DND-41 (cell line): ENCODE results near the gene NANOS3.

Source experiments
- ATAC-seq: fragments of 200-7000 bp; cut with Tn5 transposase; 3 replicates; pipeline ENCODE4 v1.9.1; 2021; ENCODE audit warnings: low read depth; ENCODE audit not compliant: insufficient read depth
- DNase-seq: peaks from one replicate; pipeline ENCODE4 v3.0.0-alpha.2; 2020
- H2AFZ ChIP-seq: 2 replicates; pipeline ENCODE4 v1.6.0; 2012; ENCODE audit warnings: low read depth, low read length
- H3K27ac ChIP-seq: 2 replicates; pipeline ENCODE4 v1.5.1; 2012; ENCODE audit warnings: low read length, inconsistent platforms
- H3K27me3 ChIP-seq: fragments of 200-600 bp; sonication (generic); 2 replicates; pipeline ENCODE4 v1.6.0; 2012; ENCODE audit warnings: low read length, mild to moderate bottlenecking, inconsistent platforms; ENCODE audit not compliant: insufficient read depth, poor library complexity
- H3K36me3 ChIP-seq: 2 replicates; pipeline ENCODE4 v1.5.1; 2012; ENCODE audit warnings: low read length, inconsistent platforms; ENCODE audit not compliant: insufficient read depth
- H3K4me1 ChIP-seq: 2 replicates; pipeline ENCODE4 v1.5.1; 2012; ENCODE audit warnings: mild to moderate bottlenecking, low read length; ENCODE audit not compliant: insufficient read depth
- H3K4me2 ChIP-seq: 2 replicates; pipeline ENCODE4 v1.6.0; 2012; ENCODE audit warnings: mild to moderate bottlenecking, moderate library complexity, low read length, inconsistent platforms; ENCODE audit not compliant: insufficient read depth
- H3K4me3 ChIP-seq, 2 experiments: fragments of 200-600 bp in 1 of 2; shearing (Covaris generic) in 1 of 2; 2 replicates each; pipeline ENCODE4 v1.5.1; 2012 to 2016; ENCODE audit warnings: inconsistent platforms in 2 of 2, low read length in 2 of 2, mild to moderate bottlenecking in 2 of 2, low read depth in 1 of 2, moderate library complexity in 1 of 2
- H3K79me2 ChIP-seq: 2 replicates; pipeline ENCODE4 v1.6.0; 2012; ENCODE audit warnings: low read length, inconsistent platforms; ENCODE audit not compliant: insufficient read depth
- H3K9ac ChIP-seq: 2 replicates; pipeline ENCODE4 v1.6.0; 2012; ENCODE audit warnings: low read depth, mild to moderate bottlenecking, inconsistent platforms, low read length, moderate library complexity
- H3K9me3 ChIP-seq: 2 replicates; pipeline ENCODE4 v1.5.1; 2012; ENCODE audit warnings: low read length, moderate library complexity, mild to moderate bottlenecking, inconsistent platforms; ENCODE audit not compliant: insufficient read depth, severe bottlenecking
- H4K20me1 ChIP-seq: 2 replicates; pipeline ENCODE4 v1.6.0; 2012; ENCODE audit warnings: low read length; ENCODE audit not compliant: insufficient read depth
- CTCF ChIP-seq: IDR thresholded peaks from 2 replicates; pipeline ENCODE4 v1.5.1; 2012; ENCODE audit warnings: borderline replicate concordance, low read length, moderate library complexity, mild to moderate bottlenecking; ENCODE audit not compliant: poor library complexity, severe bottlenecking; ENCODE audit errors: extremely low read depth
- EZH2 ChIP-seq: IDR thresholded peaks from 3 replicates; pipeline ENCODE4 v1.6.1; 2012; ENCODE audit warnings: borderline replicate concordance, low read depth, mild to moderate bottlenecking, moderate library complexity, low read length, inconsistent platforms; ENCODE audit not compliant: severe bottlenecking

The NANOS3 gene

DNA sequence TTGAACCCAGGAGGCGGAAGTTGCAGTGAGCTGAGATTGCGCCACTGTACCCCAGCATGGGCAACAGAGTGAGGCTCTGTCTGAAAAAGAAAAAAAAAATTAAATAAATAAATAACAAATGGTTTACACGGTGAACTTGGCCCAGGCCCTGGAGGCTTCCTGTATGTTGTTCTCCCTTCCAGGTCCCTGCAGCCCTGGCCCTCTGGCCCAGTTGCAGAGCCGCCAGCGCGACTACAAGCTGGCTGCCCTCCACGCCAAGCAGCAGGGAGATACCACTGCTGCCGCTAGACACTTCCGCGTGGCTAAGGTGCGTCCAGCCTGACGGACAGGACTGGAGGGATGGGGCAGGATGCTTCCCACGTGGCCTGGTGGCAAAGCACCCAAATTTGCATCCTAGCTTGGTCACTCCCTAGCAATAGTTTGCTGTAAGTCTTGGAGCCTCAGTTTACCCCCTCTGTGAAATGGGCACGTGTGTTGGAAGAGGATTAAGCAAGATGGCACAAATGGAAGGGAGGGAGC, 41.0 kb downstream of the NANOS3 start:
- Histone ChIP-seq H2AFZ (no peak overlapping the region), H3K9ac (no peak overlapping the region), H3K4me2 (no peak overlapping the region), H3K27ac (no peak overlapping the region), H3K27me3 (no peaks in the 10 kb centered on the region), H3K79me2 (no peaks in the 10 kb centered on the region), H3K4me1 (no peaks in the 10 kb centered on the region), H3K36me3 (peaks cover 76% of the 10 kb centered on the region), H3K9me3 (peaks cover 4% of the 10 kb centered on the region), H3K4me3 (no peak overlapping the region), H4K20me1 (no peaks in the 10 kb centered on the region)
- TF ChIP-seq CTCF (no peak), EZH2 (no peak)
- ATAC-seq (no peak), DNase-seq (no peak)

DNA sequence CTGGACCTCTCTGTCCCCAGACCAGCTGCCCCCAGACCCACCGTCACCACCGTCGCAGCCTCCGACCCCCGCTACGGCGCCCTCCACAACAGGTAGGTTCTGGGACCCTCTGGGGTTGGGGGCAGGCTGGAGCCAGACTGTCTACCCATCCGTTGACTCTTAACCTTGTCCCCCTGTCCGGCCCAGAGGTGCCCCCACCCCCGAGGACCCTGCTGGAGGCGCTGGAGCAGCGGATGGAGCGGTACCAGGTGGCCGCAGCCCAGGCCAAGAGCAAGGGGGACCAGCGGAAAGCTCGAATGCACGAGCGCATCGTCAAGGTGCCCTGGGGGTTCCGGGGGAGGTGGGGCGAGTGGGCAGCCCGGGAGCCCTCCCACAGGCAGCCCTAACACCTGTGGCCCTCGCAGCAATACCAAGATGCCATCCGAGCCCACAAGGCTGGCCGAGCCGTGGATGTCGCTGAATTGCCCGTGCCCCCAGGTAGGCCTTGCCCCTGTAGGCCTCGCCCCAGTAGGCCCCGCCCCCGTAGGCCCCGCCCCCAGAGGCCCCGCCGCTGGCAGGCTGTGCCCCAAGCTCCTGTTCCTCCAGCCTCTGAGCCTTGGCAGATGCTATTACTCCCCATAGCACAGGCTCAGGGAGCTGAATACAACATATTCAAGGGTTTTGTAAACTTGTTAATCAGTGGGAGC, 41.9 kb downstream of the NANOS3 start:
- peaks cover 76% of the 10 kb centered on the region for H3K36me3 ChIP-seq
- no peak for ATAC-seq

GRCh38 chr19:13920524-13920923, 43.6 kb downstream of the NANOS3 start:
- H3K27me3 ChIP-seq: no peaks in the 10 kb centered on the region
- peaks cover 4% of the 10 kb centered on the region for H3K9me3 ChIP-seq
- H3K36me3 ChIP-seq: peaks cover 73% of the 10 kb centered on the region
- no peaks in the 10 kb centered on the region for H4K20me1 ChIP-seq
- no peak overlapping the region for H2AFZ ChIP-seq
- H3K27ac ChIP-seq: no peak overlapping the region
- H3K4me2 ChIP-seq: no peak overlapping the region
- ATAC-seq (no peak), DNase-seq (no peak)
- H3K9ac ChIP-seq: no peak overlapping the region
- TF ChIP-seq CTCF (no peak), EZH2 (no peak)
- no peaks in the 10 kb centered on the region for H3K79me2 ChIP-seq
- H3K4me3 ChIP-seq: no peak overlapping the region
- no peaks in the 10 kb centered on the region for H3K4me1 ChIP-seq

More for the DNA sequence above, 41.9 kb downstream of the NANOS3 start:
- Histone ChIP-seq H3K4me3 (no peak overlapping the region), H3K79me2 (no peaks in the 10 kb centered on the region), H3K4me2 (no peak overlapping the region), H4K20me1 (no peaks in the 10 kb centered on the region), H3K9me3 (peaks cover 4% of the 10 kb centered on the region), H2AFZ (no peak overlapping the region), H3K27me3 (no peaks in the 10 kb centered on the region), H3K27ac (no peak overlapping the region), H3K4me1 (no peaks in the 10 kb centered on the region), H3K9ac (no peak overlapping the region)
- TF ChIP-seq CTCF (no peak), EZH2 (no peak)
- no peak for DNase-seq
